GM12801 (cell line): Measurements from ENCODE around the gene PCTP.

ENCODE experiments used
- CTCF ChIP-seq: IDR thresholded peaks from one replicate; pipeline ENCODE4 v1.5.1; 2011; ENCODE audit warnings: control low read depth; ENCODE audit not compliant: insufficient read length; ENCODE audit errors: extremely low read depth

The PCTP gene

DNA sequence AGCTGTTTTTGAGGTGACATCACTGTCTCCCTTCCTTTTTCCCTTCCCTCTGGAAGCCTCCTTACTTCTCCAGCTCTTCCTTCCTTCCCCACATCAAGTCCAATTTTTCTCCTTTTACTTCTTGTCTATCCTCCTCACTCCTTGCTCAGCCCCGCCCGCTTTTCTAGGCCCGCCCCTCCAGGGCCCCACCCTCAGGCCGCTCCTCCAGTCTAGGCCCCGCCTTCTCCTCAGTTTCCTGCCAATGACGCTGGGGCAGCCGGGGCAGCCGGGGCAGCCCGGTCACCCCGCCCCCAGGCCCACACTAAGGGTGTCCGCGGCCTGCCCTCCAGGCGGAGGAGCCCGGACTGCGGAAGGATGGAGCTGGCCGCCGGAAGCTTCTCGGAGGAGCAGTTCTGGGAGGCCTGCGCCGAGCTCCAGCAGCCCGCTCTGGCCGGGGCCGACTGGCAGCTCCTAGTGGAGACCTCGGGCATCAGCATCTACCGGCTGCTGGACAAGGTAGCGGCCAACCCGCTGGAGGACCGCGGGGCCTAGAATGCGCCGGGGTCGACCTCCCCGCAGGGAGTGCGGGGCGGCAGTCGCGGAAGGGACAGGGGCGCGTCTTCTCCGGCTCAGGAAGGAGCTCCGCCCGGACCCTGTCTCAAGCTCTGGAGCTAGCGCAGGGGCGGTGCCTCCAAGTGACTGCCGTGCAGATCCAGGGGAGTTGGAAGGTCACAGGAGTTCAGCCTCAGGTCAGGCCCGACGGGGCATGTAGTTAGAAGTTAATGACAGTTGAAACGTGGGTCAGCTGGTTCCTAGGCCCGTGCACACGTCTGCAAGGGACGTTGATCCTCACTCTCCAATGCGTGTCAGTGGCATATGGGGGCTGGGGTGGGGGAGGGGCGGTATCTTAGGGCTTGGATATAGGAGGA is at the start of gene PCTP:
PCTP (plus strand) TSS at position 302 of the 908 bp plus-strand sequence; CDS start at position 355, 53 bp downstream.
- no peak for TF ChIP-seq CTCF

DNA sequence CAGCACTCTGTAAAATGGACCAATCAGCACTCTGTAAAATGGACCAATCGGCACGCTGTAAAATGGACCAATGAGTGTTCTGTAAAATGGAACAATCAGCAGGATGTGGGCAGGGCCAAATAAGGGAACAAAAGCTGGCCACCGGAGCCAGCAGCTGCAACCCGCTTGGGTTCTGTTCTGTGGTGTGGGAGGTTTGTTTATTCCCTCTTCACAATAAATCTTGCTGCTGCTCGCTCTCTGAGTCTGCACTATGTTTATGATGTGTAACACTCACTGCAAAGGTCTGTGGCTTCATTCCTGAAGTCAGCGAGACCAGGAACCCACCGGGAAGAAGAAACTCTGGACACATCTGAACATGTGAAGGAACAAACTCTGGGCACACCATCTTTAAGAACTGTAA is 48.7 kb upstream of the PCTP start:
- TF ChIP-seq CTCF: no peak

- TF ChIP-seq CTCF: no peak
Measured at GRCh38 chr17:55704401-55704800, 46.5 kb upstream of the PCTP start.

DNA sequence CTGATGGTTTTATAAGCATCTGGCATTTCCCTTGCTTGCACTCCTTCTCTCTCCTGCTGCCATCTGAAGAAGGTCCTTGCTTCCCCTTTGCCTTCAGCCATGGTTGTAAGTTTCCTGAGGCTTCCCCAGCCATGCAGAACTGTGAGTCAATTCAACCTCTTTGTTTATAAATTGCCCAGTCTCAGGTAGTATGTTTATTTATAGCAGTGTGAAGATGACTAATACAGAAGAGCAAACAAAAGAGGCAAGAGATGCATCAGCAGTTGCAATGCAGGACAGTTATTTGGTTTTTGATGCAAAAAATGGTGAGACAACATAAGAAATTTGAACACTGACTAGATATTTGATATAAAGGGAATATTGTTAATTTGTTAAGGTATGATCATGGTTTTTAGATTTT is 45.0 kb upstream of the PCTP start:
- no peak for TF ChIP-seq CTCF

GRCh38 chr17:55706808-55707773 is 43.8 kb upstream of the PCTP start:
- TF ChIP-seq CTCF: no peak

- no peak for TF ChIP-seq CTCF
Measured at GRCh38 chr17:55708175-55708974, 42.5 kb upstream of the PCTP start.

DNA sequence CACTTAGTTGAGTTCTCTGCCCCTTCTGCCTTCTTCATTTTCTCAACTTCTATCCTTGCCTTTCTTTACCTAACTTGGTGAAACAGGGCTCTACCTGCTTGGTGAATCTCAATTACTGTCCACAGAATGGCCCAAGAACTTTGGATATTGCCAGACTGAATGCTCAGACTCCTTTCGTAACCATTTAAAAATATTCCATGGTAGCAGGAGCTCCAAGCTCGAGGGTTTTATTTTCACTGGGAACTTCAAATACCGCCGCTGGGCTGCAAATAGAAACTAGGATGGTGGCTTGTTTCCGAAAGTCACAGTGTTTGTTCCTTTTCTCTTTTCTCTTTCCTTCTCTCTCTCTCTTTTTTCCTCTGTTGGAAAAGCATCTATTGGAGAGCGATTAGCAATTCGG is 41.4 kb upstream of the PCTP start:
- no peak for TF ChIP-seq CTCF
